ENCODE measurements around the gene IL5RA. TPM values are rescaled to one million over a fixed set of nuclear protein-coding genes. Genes with fewer than 3 reads are reported as not detected.

IL5RA gene
- total and polyA plus RNA-seq, 9 of the 15 experiments (the other 6 are each of a cell fraction or from before 2014, with no cell fraction given): 0.07 to 0.28 (median 0.14) TPM; not detected in 4

GRCh38 chr3:3149560-3149959, 39.4 kb upstream of the IL5RA start:
- no peak overlapping the region for H3K9ac ChIP-seq (ENCODE audit: insufficient read depth in 1 of 2, low read depth in 2 of 2, low read length in 2 of 2)
- TF ChIP-seq FOXK2 (conservative IDR thresholded peaks at IDR 0.05 in 1 of 2, IDR thresholded peaks at IDR 0.05 in 1 of 2; ENCODE audit: low read depth in 2 of 2) (no peak), POLR2A (conservative IDR thresholded peaks at IDR 0.05) (peak; percentile 33; the same call in 1 of the 2 replicates), ZNF274 (IDR thresholded peaks at IDR 0.05; ENCODE audit: borderline replicate concordance, low read depth, low read length) (no peak)
- no peak overlapping the region for H3K4me2 ChIP-seq (ENCODE audit: insufficient read depth, low read length)
- no peak overlapping the region for H3K4me3 ChIP-seq
- peaks cover 95% of the 10 kb centered on the region for H3K36me3 ChIP-seq (ENCODE audit: control insufficient read depth, insufficient read depth, low read length)
- in situ Hi-C loops (cut with MboI) (no loop called here), intact Hi-C loops (cut with micrococcal nuclease) (no loop called here)
- ATAC-seq (no peak), FAIRE-seq (no peak), DNase-seq (ENCODE audit: extremely low read depth in 1 of 4, low spot score in 3 of 4) (no peak)
- no peaks in the 10 kb centered on the region for H3K79me2 ChIP-seq (ENCODE audit: control insufficient read depth, insufficient read depth, low read length)
- H4K20me1 ChIP-seq (replicated peaks; ENCODE audit: control insufficient read depth, insufficient read depth, low read length): no peaks in the 10 kb centered on the region
- POLR2A ChIA-PET: no interaction called here
- H3K4me1 ChIP-seq (replicated peaks in 1 of 2; ENCODE audit: control insufficient read depth in 2 of 2, insufficient read depth in 2 of 2, low read length in 2 of 2): no peaks in the 10 kb centered on the region
- no peaks in the 10 kb centered on the region for H3K9me3 ChIP-seq (replicated peaks; ENCODE audit: control insufficient read depth, insufficient read depth, low read depth, low read length)
- CTCF ChIA-PET (ENCODE audit: low intra/inter-chr PET ratio): no interaction called here
- no peaks in the 10 kb centered on the region for H3K27me3 ChIP-seq (ENCODE audit: control insufficient read depth in 2 of 2, insufficient read depth in 2 of 2, low read length in 2 of 2)
- no TSS peak for BruUV-seq (replicated peaks)
- H3K27ac ChIP-seq (ENCODE audit: extremely low read depth, low read depth, low read length): no peak overlapping the region
- no peaks in the 10 kb centered on the region for H3K9me1 ChIP-seq (ENCODE audit: control insufficient read depth, insufficient read depth, low read length)
- 88% methylated on average over 1 of the region's 1 CpG for WGBS (ENCODE audit: insufficient coverage, low coverage, missing lambda C conversion rate)
- no peak overlapping the region for H2AFZ ChIP-seq (ENCODE audit: low read depth, low read length)

- no peak for FAIRE-seq
- no peak for ATAC-seq
- BruUV-seq (replicated peaks): no TSS peak
Observed at GRCh38 chr3:3145831-3146230, 35.7 kb upstream of the IL5RA start.

More at GRCh38 chr3:3145831-3146230, 35.7 kb upstream of the IL5RA start:
- Histone ChIP-seq H3K9me3 (replicated peaks; ENCODE audit: control insufficient read depth, insufficient read depth, low read depth, low read length) (no peaks in the 10 kb centered on the region), H3K9ac (ENCODE audit: insufficient read depth in 1 of 2, low read depth in 2 of 2, low read length in 2 of 2) (no peak overlapping the region), H3K36me3 (ENCODE audit: control insufficient read depth, insufficient read depth, low read length) (peaks cover 97% of the 10 kb centered on the region), H3K4me2 (ENCODE audit: insufficient read depth, low read length) (no peak overlapping the region), H3K27me3 (ENCODE audit: control insufficient read depth in 2 of 2, insufficient read depth in 2 of 2, low read length in 2 of 2) (no peaks in the 10 kb centered on the region), H3K4me1 (replicated peaks in 1 of 2; ENCODE audit: control insufficient read depth in 2 of 2, insufficient read depth in 2 of 2, low read length in 2 of 2) (no peaks in the 10 kb centered on the region), H3K9me1 (ENCODE audit: control insufficient read depth, insufficient read depth, low read length) (no peaks in the 10 kb centered on the region), H2AFZ (ENCODE audit: low read depth, low read length) (no peak overlapping the region), H3K4me3 (no peak overlapping the region), H4K20me1 (replicated peaks; ENCODE audit: control insufficient read depth, insufficient read depth, low read length) (no peaks in the 10 kb centered on the region), H3K27ac (ENCODE audit: extremely low read depth, low read depth, low read length) (no peak overlapping the region), H3K79me2 (ENCODE audit: control insufficient read depth, insufficient read depth, low read length) (no peaks in the 10 kb centered on the region)
- TF ChIP-seq POLR2AphosphoS2 (IDR thresholded peaks at IDR 0.05; ENCODE audit: low read length) (0 out of 2 replicates have a peak, but pooled peaks have one; percentile 33), ZNF79 (CRISPR knock-in tag; IDR thresholded peaks at IDR 0.05; ENCODE audit: low read depth) (no peak)
- ChIA-PET CTCF (ENCODE audit: low intra/inter-chr PET ratio) (no interaction called here), POLR2A (no interaction called here)
- WGBS (ENCODE audit: insufficient coverage, low coverage, missing lambda C conversion rate): 95% methylated on average over 8 of the region's 8 CpGs
- intact Hi-C loops (cut with micrococcal nuclease) (no loop called here), in situ Hi-C loops (cut with MboI) (no loop called here)
- no peak for DNase-seq (ENCODE audit: extremely low read depth in 1 of 4, low spot score in 3 of 4)

Data from K562 (cell line).